NCI-H146 (cell line): ENCODE results near the gene COL18A1.

Experiments used
- DNase-seq: peaks from one replicate; lab custom pipeline; 2025; lab: John Stamatoyannopoulos, UW

The COL18A1 gene

DNA sequence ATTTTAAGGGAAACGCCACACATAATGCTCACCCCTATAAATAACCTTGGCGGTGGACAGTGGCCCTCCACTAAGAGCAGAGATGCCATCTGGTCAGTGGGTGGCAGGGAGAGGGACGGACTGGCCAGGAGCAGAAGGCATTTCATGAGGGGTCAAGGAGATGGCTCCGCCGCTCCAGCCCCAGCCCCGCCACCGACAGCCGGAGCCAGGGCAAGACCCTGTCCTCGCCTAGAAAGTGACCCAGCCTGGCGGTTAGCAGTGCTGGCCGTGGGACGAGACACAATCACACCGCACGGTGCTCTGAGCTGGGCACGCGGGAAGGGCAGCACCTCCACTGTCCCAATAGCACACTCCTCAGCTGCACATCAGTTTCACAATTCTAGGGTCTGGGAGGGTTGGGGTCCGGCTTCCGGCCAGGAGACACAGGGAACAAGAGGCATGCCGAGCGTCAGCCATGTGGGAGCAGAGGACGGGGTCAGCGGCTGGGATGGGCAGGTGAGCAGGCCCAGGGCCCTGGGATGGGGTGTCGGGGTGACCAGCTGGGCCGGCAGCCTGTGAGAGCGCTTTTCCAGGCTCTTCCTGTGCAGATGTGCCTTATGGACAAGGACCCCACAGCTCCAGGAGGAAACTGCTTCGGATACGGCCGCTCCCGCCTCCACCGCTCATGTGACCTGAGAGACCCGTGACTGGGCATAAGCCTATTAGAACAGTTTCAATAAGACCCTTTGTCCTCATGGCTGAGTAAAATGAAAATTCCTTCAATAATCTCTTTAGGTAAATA lies 131.5 kb downstream of the COL18A1 start:
- no peak for DNase-seq

DNA sequence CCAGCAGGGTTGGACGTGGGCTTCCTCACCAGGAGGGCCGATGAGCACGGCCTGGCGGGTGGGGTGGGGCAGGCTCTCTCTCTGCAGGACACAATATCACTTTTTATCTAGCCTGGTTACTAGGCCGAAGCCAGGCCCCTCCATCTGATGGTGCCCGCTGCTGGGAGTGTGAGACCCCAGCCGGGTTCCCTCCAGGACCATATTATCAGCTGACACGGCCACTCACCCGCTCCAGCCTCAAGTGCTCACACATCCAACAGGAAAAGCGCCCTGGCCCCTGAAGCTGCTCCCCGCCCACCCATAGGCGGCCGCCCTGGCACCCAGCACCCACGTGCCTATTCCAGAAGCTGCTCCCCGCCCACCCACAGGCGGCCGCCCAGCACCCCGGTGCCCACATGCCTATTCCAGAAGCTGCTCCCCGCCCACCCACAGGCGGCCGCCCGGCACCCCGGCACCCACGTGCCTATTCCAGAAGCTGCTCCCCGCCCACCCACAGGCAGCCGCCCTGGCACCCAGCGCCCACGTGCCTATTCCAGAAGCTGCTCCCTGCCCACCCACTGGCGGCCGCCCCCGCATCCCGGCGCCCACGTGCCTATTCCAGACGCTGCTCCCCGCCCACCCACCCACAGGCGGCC lies 132.3 kb downstream of the COL18A1 start:
- no peak for DNase-seq

DNA sequence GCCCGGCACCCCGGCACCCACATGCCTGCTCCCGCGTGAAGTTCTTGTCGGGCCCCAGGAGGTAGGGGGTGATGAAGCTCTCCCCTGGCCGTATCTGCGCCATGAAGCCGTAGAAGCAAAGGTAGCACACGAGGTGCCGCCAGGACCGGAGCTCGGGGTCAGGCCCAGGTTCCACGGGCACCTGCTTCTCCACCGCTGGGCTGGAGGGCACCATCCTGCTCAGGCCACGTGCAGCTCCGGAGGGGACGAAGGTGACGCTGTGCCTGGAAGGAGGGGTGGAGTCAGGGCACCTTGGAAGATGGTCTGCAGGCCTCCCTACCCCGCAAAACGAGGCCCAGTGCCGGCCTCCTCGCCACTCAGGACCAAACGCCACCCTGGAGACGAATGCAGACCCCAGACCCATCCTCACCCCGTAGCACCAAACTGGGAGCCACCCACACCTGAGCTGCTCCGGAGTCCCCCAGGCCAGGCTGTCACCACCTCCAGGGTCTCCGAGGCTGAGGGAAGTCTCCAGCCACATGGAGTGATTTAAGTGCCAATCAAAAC lies 132.9 kb downstream of the COL18A1 start:
- no peak for DNase-seq

DNA sequence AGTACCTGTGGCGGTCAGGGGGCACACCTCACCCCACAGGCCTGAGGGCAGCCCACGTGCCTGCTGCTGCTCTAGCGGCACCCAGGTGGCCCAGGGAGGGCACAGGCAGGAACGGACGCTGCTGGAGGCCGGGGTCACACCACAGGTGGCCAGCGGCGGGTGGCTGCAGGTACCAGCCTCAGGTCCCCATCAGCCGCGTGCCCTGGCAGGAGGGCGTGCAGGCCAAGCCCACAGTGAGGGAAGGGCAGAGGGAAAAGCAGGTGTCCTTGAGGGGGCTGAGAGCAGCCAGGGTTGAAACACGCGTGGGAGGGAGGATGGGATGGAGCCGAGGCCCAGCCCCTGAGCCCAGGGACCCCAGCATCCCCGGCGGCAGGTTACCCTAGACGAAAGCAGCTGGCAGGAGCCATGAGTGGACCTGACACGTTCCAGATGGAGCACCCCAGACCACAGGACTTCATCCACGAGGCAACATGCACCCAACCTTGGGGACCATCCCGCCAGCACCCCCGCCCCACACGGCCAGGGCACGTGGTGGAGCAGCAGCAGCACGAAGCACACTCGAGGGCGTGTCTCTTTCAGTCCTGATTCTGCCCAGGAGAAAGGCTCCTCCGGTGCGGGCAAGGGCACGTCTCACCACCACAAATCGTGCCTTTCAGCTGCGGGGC lies 133.5 kb downstream of the COL18A1 start:
- DNase-seq = no peak

DNA sequence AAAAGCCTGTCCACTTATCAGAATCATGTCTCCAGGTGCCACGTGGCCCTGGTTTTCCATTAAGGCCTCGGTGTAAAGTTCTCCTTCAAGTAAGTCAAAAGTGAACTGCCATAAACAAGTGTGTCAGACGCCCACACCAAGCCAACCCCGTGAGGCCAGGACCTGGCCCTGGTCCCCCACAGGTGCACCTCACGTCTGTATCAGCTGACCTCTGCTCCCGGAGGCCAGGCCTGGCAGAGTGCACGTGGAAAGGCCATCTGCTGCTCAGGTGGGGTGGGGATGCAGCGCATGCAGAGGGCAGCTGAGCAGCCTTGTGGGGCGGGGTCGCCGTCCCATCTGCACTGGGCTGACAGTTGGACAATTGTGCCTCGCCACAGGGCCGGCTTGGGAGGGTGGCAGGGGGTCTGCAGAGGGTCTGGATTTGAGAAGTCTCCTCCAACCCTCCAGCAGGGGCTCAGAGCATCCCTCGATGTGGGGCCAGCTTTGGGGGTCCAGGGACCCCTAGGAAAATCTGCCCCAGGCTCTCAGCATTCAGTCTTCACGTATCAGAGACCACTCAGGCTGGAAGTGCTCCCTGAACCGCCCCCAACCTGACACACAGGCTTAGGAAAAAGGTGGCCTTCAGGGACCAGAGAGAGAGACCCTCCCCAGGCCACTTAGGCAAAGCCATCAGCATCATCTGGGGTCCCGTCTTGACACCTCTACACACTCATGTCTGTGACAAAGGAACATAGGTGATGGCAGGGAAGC lies 134.3 kb downstream of the COL18A1 start:
- DNase-seq = no peak

DNA sequence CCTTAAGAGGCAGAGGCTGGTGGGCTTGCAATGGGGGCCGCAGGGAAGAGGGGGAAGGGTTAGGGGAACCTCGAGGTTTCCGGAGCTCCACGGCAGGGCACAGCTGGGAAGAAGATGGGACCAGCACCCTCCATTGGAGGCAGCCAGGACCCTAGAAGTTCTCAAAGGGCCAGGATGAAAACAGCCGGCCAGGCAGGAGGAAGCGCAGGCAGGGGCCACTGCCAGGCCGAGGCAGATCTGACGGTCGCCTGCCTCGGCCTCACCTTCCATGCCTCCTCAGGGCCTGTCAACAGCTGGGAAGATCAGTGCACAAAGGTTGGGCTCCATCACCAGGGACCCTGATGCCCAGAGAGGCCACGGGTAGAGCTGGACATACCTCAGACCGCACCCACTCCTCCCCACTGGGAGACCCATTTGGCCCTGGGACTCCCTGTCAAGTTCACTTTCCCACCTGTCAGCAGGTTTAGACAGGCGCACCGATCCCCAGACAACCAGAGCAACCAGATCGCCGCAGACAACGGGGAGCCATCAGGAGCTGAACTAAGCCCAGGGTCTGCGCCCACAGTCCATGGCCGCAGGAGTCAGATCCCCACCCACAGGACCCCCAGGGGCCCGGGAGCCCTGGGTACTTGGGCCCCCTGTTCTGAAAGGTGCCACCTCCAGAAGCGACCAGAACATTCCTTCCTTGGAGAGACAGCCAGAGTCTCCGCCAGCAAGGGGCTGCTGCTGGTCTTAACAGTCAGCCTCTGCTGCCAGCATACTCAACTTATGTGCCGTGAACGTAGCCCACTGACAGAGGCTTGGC lies 135.0 kb downstream of the COL18A1 start:
- no peak for DNase-seq

DNA sequence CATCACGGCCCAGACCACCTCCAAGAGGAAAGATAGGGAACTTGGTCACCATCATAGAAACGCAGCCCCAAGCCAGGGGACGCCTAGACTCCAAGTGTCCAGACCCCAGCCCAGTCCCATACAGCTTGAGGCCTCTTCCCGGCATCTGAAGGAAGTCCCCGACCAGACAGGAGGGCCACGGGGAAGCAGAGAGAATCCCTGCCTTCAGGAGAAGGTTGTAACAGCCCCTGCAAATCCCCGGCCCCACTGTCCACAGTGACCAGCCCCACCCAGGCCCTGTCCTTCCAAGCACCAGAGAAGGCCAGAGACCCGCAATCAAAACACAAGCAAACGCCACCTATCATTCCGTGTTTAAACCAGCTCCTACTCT lies 135.6 kb downstream of the COL18A1 start:
- DNase-seq = no peak

DNA sequence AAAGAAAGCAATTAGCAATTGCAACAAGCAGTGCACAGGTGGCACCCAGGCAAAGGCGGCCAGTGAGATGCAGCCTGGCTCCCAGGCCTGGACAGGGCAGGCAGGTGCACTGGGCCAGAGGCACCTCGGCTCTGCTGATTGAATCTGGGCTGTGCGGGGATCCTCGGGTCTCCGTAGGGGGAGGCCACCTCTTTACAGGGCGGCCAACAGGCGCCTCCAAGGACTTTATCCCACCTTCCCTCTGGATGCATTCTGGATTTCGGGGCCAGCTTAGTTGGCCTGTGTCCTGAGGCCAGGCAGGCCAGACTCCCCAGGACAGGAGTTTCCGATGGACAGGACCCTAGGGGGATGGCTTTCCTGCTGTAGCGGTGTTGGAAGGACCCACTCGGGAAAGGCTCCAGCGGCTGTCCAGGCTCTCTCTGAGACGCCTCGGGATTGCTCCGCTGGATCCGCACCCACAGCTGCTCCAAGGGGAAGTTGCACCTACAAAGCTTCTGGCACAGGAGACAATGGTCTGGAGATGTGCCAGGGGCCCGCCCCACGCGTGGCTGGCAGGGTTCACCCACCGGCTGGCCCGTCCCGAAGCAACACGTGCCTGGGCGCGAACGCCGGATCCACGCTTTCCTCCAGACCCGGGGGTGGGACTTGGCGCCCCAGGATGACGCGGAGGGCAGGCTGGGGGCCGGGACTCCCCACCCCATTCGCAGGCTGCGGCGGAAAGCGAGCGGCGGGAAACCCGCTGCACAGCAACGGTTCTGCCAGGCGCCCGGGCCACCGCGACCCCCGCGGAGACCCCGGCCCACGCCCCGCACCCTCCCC lies 136.5 kb downstream of the COL18A1 start:
- peak; percentile 29 for DNase-seq

DNA sequence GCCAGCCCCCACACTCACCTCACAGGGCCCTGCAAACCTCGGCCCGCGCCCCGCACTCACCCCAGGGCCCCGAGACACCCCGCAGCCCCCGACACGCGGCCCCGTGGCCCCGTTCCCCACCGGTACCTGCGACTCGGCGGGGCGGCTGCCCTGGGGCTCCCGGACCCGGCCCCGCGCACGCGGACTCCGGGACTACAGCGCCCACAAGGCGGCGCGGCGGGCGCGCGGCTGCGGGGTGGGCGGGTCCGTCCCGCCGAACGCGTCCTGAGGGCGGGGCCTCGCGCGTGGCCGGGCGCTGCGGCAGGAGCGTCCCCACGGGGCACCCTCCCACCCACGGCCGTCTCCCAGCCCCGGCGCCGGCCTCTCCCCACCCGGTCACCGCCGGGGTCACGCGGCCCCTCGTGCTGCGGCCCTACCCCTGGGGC lies 137.3 kb downstream of the COL18A1 start, which contains the start of gene SLC19A1:
SLC19A1 (minus strand) TSS at position 199 of the 425 bp plus-strand sequence. CDS start 4,481 bp downstream, outside the sequence.
- DNase-seq = peak; percentile 40

DNA sequence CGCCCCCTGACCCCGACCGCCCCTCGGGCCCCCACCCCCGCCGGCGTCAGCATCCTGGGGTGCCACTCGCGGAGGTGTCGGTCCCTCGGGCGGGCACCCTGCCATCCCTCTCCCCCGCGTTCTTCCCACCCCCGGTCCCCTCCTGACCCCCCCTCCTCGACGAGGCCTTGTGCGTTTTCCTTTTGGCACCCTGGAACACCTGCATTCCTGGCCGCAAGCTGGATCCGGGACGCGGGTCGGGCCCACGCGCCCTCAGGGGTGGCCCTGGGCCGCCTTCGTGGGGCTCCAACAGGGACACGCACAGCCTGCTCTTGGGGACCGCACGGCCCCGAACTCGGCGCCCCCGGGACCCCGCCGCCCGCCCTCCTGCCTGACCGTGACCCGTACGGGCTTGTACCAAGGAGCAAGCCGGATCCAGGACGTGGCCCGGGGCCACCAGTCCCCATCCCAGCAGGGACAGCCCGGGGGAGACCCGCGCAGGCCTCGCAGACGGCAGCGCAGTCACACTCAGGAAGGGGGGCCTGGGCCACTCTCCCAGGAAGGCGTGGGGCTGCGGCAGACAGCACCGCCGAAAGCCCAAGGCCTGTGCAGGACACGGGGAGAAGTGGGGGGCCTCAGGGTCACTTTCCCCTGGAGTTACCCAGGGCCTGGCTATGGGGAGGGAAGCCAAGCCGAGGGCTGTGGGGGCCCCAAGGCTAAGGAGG lies 137.9 kb downstream of the COL18A1 start:
- no peak for DNase-seq

DNA sequence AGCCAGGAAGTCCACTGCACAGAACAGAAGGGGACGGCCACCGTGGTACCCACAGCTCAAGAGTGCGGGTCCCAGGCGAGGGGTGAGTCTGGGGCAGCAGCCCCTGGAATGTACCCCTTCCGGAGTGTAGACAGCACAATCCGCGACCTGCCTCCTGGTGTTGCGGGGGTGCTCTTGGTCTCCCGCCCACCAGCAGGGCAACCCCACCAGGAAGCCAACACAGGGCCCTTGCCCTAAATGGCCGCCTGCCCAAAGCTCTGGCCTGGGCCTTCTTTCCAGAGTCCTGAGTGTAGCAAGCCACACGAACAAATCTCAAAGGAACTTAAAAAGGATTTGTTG lies 138.4 kb downstream of the COL18A1 start:
- DNase-seq = no peak

DNA sequence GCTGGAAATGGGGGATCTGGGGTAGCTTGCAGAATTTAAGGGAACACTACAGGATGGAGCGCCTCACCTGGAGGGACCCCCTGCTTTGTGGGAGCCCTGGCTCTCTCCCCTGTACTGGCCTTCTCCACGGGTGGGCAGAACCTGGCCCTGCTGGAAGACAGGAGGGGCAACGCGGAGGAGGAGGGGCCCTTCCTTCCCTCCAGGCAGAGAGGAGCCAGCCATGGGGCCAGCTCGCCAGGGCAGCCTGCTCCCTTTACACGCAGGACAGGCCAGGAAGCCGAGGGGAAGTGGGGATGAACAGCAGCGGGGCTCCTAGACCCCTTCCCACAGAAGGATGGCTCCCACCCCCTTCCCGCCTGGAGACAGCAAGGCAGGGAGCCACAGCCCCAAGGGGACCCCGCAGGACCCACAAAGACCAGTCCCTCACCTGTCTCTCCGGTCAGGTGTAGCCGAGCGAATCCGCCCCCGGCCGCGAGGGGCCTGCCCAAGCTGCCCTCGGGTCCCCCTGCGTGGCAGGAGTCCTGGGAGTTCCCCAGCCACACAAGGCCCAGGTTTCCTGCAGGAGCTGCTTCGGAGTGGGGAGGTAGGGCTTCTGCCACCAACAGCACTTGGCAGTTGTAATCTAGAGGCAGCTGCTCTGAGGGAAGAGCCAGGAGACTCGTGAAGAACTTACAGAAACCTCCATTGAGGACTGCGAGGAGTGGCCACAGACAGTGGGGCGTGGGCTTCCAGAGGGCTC lies 138.9 kb downstream of the COL18A1 start:
- DNase-seq = no peak

DNA sequence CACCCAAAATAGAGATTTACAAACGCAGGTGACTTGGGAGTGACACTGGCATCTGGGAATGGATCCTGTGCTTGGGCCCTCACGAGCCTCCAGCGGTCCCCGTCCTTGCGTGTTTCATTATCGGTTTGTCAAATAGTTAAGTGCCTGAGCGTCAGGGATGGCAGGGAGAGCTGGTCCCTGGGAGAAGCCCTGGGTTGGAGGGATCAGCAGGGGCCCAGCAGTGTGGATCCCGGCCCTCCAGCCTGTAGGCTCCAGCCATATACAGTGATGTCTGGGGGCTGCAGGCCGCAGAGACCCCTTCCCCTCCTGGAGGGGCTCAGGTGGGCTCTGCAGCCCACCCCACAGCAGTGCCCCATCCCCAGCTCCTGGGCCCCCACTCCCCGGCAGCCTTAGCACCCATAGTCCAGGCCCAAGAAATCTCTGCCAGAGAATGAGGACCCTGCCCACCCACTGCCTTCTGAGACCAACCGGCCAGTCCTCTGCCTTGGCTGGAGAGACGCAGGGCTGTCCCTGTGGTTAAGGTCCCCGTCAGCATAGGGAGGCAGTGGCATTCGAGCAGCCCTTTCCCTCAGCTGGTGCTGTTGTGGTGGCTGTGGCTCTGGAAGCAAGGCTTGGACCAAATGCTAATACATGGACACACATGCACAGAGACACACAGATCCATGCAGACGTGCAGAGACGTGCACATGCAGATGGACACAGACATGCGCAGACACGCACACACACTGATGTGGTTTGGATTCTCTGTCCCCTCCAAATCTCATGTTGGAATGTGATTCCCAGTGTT lies 139.7 kb downstream of the COL18A1 start:
- DNase-seq = no peak

DNA sequence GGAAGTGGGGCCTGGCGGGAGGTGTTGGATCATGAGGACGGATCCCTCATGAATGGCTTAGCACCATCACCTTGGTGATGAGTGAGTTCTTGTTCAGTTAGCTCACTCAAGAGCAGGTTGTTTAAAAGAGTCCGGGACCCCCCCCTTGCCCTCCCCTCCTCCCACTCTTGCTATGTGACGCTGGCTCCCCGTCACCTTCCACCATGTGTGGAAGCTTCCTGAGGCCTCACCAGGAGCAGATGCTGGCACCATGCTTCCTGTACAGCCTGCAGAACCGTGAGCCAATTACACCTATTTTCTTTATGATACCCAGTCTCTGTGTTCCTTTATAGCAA lies 140.2 kb downstream of the COL18A1 start:
- DNase-seq = no peak

DNA sequence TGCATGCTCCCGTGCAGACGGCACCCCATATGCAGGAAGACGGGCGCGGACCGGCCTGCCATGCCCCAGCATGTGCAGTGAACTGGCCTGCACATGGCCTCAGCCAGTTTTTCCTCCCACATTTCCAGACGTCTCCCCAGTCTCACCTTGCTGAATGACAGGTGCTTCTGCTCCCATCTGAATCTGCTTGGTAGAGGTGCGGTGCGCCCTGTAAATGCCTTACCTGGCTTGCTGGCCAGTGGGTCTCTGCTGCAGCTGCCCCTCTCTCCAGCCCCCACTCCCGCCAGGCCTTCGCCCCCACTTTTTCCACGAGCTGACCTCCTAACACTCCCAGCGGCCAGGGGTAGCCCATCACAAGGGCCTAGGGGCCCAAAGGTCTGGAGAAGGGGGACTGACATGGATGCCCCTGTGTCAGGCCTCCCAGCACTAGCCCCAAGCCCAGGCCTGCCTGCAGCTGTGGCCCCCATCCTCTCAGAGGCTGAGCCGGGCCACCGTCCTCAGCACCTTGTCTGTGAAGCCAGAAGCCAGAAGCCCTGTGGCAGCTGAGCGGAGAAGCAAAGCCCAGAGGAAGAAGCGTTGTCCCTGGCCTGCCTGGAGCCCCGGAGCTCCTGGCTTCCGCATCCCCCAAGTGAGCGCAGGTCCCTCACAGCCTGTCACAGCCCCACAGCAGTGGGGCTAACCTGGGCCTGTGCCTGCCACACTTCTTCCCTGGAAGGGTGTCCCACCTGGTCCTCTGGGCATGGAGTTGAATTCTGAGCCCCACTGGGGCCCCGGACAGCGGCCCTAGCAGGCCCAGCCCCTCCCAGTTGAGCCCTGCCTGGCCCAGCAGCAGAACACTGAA lies 140.9 kb downstream of the COL18A1 start:
- no peak for DNase-seq

DNA sequence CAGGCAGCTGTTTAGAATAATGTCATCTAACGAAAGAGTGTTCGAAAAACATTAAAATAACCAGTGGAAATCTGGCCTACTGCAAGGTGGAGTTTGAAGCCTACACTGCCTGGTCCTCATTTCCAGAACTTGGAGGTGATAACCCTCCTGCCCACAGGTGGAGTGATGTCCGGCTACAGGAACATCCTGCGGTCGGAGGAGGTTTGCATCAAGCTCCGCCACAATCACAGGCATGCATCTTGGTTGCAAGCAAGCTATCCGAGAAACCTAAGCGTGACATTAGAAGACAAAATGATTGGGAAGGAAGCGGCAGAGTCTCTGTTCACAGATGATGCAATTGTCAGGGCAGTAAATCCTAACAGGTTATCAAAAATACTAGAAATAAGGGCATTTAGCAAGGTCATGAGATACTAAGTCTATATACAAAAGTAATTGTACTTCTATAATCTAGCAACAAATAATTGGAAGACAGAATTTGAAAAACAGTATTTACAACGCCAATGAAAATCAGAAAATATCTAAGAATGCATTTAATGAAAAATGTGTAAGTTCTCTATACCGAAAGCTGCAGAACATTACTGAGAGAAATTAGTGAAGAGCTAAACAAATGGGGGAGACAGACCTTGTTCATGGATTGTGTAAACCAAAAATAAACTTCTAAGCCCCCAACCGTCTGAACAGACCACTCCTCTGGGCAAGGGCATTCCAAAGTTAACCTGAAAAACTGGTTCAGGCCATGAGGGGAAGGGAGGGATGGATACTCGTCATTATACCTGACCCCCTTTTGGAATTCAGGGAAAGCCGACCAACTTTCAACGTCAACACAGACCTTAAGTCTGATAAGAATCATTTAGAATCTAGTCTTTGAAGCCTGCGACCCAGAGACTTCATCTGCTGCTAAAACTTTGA lies 141.9 kb downstream of the COL18A1 start:
- DNase-seq = no peak

DNA sequence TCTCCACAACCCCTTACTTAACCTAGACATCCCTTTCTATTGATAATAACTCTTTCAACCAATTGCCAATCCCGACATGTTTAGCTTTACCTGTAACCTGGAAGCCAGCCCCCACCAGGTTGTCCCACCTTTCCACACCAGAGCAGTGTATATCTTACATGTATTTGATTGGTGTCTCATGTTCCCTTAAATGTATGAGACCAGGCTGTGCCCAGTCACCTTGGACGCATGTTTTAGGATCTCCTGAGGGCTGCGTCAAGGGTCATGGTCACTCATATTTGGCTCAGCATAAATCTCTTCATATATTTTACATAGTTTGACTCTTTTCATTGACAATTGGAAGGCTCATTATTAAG lies 142.6 kb downstream of the COL18A1 start:
- DNase-seq = no peak
